Transverse colon (tissue), 4 donors: ENCODE results near the gene OTOS. TPM values are rescaled to one million over a fixed set of nuclear protein-coding genes. Genes with fewer than 3 reads are reported as not detected.

Experiments used
- DNase-seq: peaks from one replicate; pipeline ENCODE4 v3.0.0-alpha.2; 2019
- H3K27ac ChIP-seq, 4 donors: fragments of 200-600 bp; sonication (generic); 2 replicates each; pipeline ENCODE4 v1.5.1; 2016 to 2018; ENCODE audit warnings: inconsistent platforms in 4 of 4
- H3K27me3 ChIP-seq: fragments of 200-600 bp; sonication (generic); 2 replicates; pipeline ENCODE4 v1.5.1; 2017; ENCODE audit warnings: inconsistent platforms
- H3K36me3 ChIP-seq, 4 donors: fragments of 200-600 bp; sonication (generic); 2 replicates each; pipeline ENCODE4 v1.5.1; 2017 to 2019; ENCODE audit warnings: inconsistent platforms in 4 of 4
- H3K4me1 ChIP-seq, 4 donors: fragments of 200-600 bp; sonication (generic); 2 replicates each; pipeline ENCODE4 v1.5.1; 2017 to 2020; ENCODE audit warnings: inconsistent platforms in 4 of 4
- H3K4me3 ChIP-seq, 4 donors: fragments of 200-600 bp; sonication (generic); 1 replicate in 1 of 4; 2 replicates in 3 of 4; pipeline versions ENCODE4 v1.5.1 to v1.6.1; 2017 to 2019; ENCODE audit warnings: inconsistent platforms in 4 of 4
- H3K9me3 ChIP-seq, 2 donors: fragments of 200-600 bp; sonication (generic); 2 replicates each; pipeline ENCODE4 v1.5.1; 2017 to 2019; ENCODE audit warnings: inconsistent platforms in 2 of 2
- EP300 ChIP-seq: sonication (generic); formaldehyde crosslinking; IDR thresholded peaks from one replicate; pipeline ENCODE4 v1.6.1; 2017; ENCODE audit warnings: antibody characterized with exemption, low read depth
- POLR2A ChIP-seq: fragments of 450-650 bp; IDR thresholded peaks from one replicate; pipeline ENCODE4 v1.6.1; 2016; ENCODE audit warnings: antibody characterized with exemption, mild to moderate bottlenecking, moderate library complexity
- POLR2AphosphoS5 ChIP-seq, 3 donors: sonication (generic); formaldehyde crosslinking; IDR thresholded peaks; one replicate each; pipeline ENCODE4 v1.6.1; 2016; ENCODE audit warnings: antibody characterized with exemption in 3 of 3
- WGBS, 2 donors: methylation state at CpG; one replicate each; pipeline ENCODE4 v1.1.5; 2018; ENCODE audit warnings: low coverage in 1 of 2; 5-methylcytosine and 5-hydroxymethylcytosine counted together
- in situ Hi-C, 4 donors: fragments of 200-750 bp; cut with MboI; loops; one replicate each; pipeline versions ENCODE4 v1.15.0 to v1.15.1; 2017; ENCODE audit warnings: low sequenced_read_pairs in 3 of 4, low pct_ligation_motif_present in 1 of 4, low pct_unique_long_range_greater_than_20kb in 1 of 4
- intact Hi-C: fragments of 100-400 bp; cut with DNase I; formaldehyde crosslinking; loops from one replicate; pipeline ENCODE4 v1.15.1; 2023; ENCODE audit warnings: low total_unique reads
- total RNA-seq, 4 donors: library from RNA; depleted of rRNA; stranded (reverse); fragments of >200 nt; gene quantifications; one replicate each; pipeline ENCODE4 v1.1.0, GENCODE V29; 2016
- TF ChIP-seq, protein P1 (sequence below), 5 experiments: fragments of 200-600 bp in 3 of 5; fragments of 450-650 bp in 2 of 5; sonication (generic) in 3 of 5; IDR thresholded peaks; 1 replicate in 2 of 5; 2 replicates in 3 of 5; pipeline ENCODE4 v1.5.1; 2016 to 2017; ENCODE audit warnings: antibody characterized with exemption in 5 of 5, inconsistent platforms in 3 of 5, mild to moderate bottlenecking in 2 of 5, moderate library complexity in 1 of 5

Gene OTOS
- total RNA-seq, 4 donors from 2014 or later, result not detected

GRCh38 chr2:240140920-240141319 is 462 bp upstream of the OTOS start:
- TF ChIP-seq POLR2A (no peak), EP300 (no peak), POLR2AphosphoS5 (IDR thresholded peaks at IDR 0.05) (no peak)
- TF ChIP-seq, protein P1, sequence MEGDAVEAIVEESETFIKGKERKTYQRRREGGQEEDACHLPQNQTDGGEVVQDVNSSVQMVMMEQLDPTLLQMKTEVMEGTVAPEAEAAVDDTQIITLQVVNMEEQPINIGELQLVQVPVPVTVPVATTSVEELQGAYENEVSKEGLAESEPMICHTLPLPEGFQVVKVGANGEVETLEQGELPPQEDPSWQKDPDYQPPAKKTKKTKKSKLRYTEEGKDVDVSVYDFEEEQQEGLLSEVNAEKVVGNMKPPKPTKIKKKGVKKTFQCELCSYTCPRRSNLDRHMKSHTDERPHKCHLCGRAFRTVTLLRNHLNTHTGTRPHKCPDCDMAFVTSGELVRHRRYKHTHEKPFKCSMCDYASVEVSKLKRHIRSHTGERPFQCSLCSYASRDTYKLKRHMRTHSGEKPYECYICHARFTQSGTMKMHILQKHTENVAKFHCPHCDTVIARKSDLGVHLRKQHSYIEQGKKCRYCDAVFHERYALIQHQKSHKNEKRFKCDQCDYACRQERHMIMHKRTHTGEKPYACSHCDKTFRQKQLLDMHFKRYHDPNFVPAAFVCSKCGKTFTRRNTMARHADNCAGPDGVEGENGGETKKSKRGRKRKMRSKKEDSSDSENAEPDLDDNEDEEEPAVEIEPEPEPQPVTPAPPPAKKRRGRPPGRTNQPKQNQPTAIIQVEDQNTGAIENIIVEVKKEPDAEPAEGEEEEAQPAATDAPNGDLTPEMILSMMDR (IDR thresholded peaks at IDR 0.05), result no peak
- Histone ChIP-seq H3K9me3 (no peaks in the 10 kb centered on the region), H3K27ac (no peak overlapping the region), H3K36me3 (no peaks in the 10 kb centered on the region), H3K4me1 (peaks cover 0 to 12% (median 3%) of the 10 kb centered on the region in 4 donors), H3K27me3 (no peaks in the 10 kb centered on the region), H3K4me3 (no peak overlapping the region)
- in situ Hi-C loops, result loop anchor here in 1 of 4 donors (5.0 kb wide), 1 partner anchor 84 kb away; no protein-coding TSS in a partner anchor
- WGBS, 2 donors, result 80% methylated on average over 11 of the region's 11 CpGs; no CpG with 5 or more reads in 1 of the 2 donors
- intact Hi-C loops, result loop anchor here (5.0 to 10.0 kb wide), 2 partner anchors 79 to 1106 kb away; no protein-coding TSS in a partner anchor
- DNase-seq, result no peak

DNA sequence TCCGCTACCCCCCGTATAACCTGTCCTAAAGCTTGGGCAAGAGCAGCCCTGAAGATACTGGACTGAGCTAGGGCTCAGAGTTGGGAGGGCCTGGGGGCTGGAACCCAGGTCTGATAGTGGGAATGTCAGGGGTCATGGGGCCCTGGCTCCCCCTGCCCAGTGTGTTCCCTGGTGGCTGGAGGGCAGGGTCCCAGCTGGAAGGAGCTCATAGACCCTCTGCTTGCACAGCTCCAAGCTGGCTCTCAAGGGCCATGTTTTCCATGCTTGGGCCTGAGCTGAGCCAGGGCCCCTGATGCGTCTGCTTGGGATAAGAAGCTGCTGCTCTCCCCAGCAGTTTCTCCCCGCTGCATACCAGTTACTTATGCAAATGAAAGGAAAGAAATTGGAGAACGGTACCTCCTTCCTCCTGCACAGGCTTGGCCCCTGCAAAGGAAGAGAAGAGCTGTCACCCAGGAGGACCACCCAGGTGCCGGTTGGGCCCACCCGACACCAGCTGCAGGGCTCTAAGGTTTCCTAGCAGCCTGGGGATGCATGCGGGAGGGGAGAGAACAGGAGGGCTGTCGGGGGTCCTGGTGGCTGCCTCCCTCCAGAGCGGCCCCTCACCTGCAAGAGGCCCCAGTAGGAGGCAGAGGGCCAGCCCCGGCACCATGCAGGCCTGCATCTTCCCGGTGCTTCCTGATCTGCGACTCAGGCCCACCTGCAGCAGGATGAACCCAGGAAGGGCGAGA is 628 bp downstream of the OTOS start:
- Histone ChIP-seq H3K4me1 (peaks cover 5 to 19% (median 10%) of the 10 kb centered on the region in 4 donors), H3K4me3 (no peak overlapping the region), H3K27me3 (no peaks in the 10 kb centered on the region), H3K9me3 (no peaks in the 10 kb centered on the region), H3K27ac (no peak overlapping the region), H3K36me3 (no peaks in the 10 kb centered on the region)
- intact Hi-C loops, result loop anchor here (5.0 to 10.0 kb wide), 2 partner anchors 78 to 1105 kb away; no protein-coding TSS in a partner anchor
- 72% methylated on average over 12 of the region's 14 CpGs; no CpG with 5 or more reads in 1 of the 2 donors for WGBS, 2 donors
- DNase-seq, result no peak
- TF ChIP-seq POLR2A (no peak), EP300 (no peak), POLR2AphosphoS5 (IDR thresholded peaks at IDR 0.05) (no peak)
- TF ChIP-seq, protein P1 (IDR thresholded peaks at IDR 0.05), result no peak
- in situ Hi-C loops, result loop anchor here in 2 of 4 donors (5.0 to 10.0 kb wide), 2 partner anchors 75 to 83 kb away; no protein-coding TSS in a partner anchor

DNA sequence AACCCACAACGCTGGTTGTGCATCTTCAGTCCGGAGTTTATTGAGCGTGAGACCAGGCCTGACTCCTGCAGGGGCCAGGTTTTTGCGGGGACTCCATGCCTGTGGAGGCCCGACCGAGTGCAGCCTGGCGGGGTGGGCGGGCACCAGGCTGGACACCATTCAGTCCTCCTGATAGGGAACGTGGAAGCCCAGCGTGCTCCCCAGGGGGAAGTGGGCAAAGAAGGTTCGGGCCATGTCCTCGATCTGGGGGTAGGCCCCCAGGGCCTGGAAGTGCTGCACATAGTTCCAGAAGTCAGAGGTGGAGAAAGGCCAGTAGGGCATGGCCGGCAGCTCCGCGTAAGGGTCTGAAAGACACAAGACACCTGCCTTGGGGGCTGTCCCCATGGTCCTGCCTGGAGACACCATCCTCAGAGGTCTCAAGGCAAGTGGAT is 1.4 kb downstream of the OTOS start:
- 86 to 92% methylated on average over 3 to 15 of the region's 15 CpGs for WGBS, 2 donors
- intact Hi-C loops, result no loop called here
- no peak for DNase-seq
- in situ Hi-C loops, result loop anchor here in 1 of 4 donors (10.0 kb wide), 1 partner anchor 74 kb away; no protein-coding TSS in a partner anchor
- Histone ChIP-seq H3K9me3 (no peaks in the 10 kb centered on the region), H3K27ac (no peak overlapping the region), H3K36me3 (no peaks in the 10 kb centered on the region), H3K4me1 (peaks cover 7 to 25% (median 12%) of the 10 kb centered on the region in 4 donors), H3K4me3 (no peak overlapping the region), H3K27me3 (no peaks in the 10 kb centered on the region)
- TF ChIP-seq, protein P1 (IDR thresholded peaks at IDR 0.05), result no peak
- TF ChIP-seq EP300, result no peak
- TF ChIP-seq POLR2A, result no peak
- TF ChIP-seq POLR2AphosphoS5 (IDR thresholded peaks at IDR 0.05), result no peak

GRCh38 chr2:240138254-240138984 is 2.0 kb downstream of the OTOS start:
- in situ Hi-C loops, result loop anchor here in 1 of 4 donors (10.0 kb wide), 1 partner anchor 74 kb away; no protein-coding TSS in a partner anchor
- intact Hi-C loops, result no loop called here
- DNase-seq, result no peak
- H3K27ac ChIP-seq, result no peak overlapping the region
- H3K4me3 ChIP-seq, result no peak overlapping the region
- no peaks in the 10 kb centered on the region for H3K36me3 ChIP-seq
- H3K9me3 ChIP-seq, result no peaks in the 10 kb centered on the region
- no peaks in the 10 kb centered on the region for H3K27me3 ChIP-seq
- H3K4me1 ChIP-seq, result peaks cover 7 to 22% (median 12%) of the 10 kb centered on the region in 4 donors
- TF ChIP-seq, protein P1 (IDR thresholded peaks at IDR 0.05), result no peak
- no peak for TF ChIP-seq EP300
- WGBS, 2 donors, result 71% methylated on average over 9 of the region's 9 CpGs; no CpG with 5 or more reads in 1 of the 2 donors
